Fibroblast of lung (primary cell): ENCODE data around the gene MICU1. TPM values are rescaled to one million over a fixed set of nuclear protein-coding genes. Genes with fewer than 3 reads are reported as not detected.
"Not testable (repeated sequence)": the region's sequence is repeated elsewhere in the genome, so short reads cannot be mapped to it uniquely, and the experiment has no call there.

Source experiments
- DNase-seq, 2 donors: peaks; one replicate each; pipeline versions ENCODE4 v3.0.0 to v3.0.0-alpha.2; 2010; ENCODE audit warnings: low read depth in 2 of 2
- H2AFZ ChIP-seq: 2 replicates; pipeline ENCODE4 v1.5.1; 2012; ENCODE audit warnings: low read length, control low read depth, inconsistent platforms
- H3K27ac ChIP-seq: 2 replicates; pipeline ENCODE4 v1.5.1; 2011; ENCODE audit warnings: low read length, control low read depth; ENCODE audit not compliant: insufficient read depth
- H3K27me3 ChIP-seq: 2 replicates; pipeline ENCODE4 v1.5.1; 2011; ENCODE audit warnings: mild to moderate bottlenecking, low read length; ENCODE audit not compliant: control insufficient read depth, insufficient read depth
- H3K36me3 ChIP-seq: 2 replicates; pipeline ENCODE4 v1.5.1; 2011; ENCODE audit warnings: low read length; ENCODE audit not compliant: control insufficient read depth, insufficient read depth
- H3K4me1 ChIP-seq: 2 replicates; pipeline ENCODE4 v1.5.1; 2011; ENCODE audit warnings: low read length; ENCODE audit not compliant: control insufficient read depth, insufficient read depth; ENCODE audit errors: extremely low read depth
- H3K4me2 ChIP-seq: 2 replicates; pipeline ENCODE4 v1.5.1; 2011; ENCODE audit warnings: low read length, control low read depth; ENCODE audit not compliant: insufficient read depth; ENCODE audit errors: extremely low read depth
- H3K4me3 ChIP-seq, 4 experiments: fragments of 200-600 bp in 1 of 4; sonication (generic) in 1 of 4; replicated peaks in 1 of 4; 2 replicates each; pipeline ENCODE4 v1.5.1; 2011 to 2016; ENCODE audit warnings: low read length in 4 of 4, low read depth in 3 of 4, mild to moderate bottlenecking in 3 of 4, control low read depth in 2 of 4, inconsistent platforms in 1 of 4, mixed read lengths in 1 of 4; ENCODE audit not compliant: insufficient read depth in 1 of 4; ENCODE audit errors: control extremely low read depth in 1 of 4
- H3K79me2 ChIP-seq: 2 replicates; pipeline ENCODE4 v1.5.1; 2012; ENCODE audit warnings: mild to moderate bottlenecking, low read length, inconsistent platforms; ENCODE audit not compliant: control insufficient read depth, insufficient read depth
- H3K9ac ChIP-seq: 2 replicates; pipeline ENCODE4 v1.5.1; 2011; ENCODE audit warnings: mild to moderate bottlenecking, low read length, control low read depth; ENCODE audit not compliant: insufficient read depth
- H3K9me3 ChIP-seq: 2 replicates; pipeline ENCODE4 v1.5.1; 2012; ENCODE audit warnings: low read depth, low read length; ENCODE audit not compliant: control insufficient read depth, insufficient read depth
- H4K20me1 ChIP-seq: 2 replicates; pipeline ENCODE4 v1.5.1; 2011; ENCODE audit warnings: low read length; ENCODE audit not compliant: control insufficient read depth, insufficient read depth; ENCODE audit errors: extremely low read depth
- EZH2 ChIP-seq: IDR thresholded peaks from 2 replicates; pipeline ENCODE4 v1.5.1; 2012; ENCODE audit warnings: low read length, control low read depth, mild to moderate bottlenecking; ENCODE audit errors: missing control alignments
- polyA plus RNA-seq, 2 donors: library from polyadenylated mRNA; depleted of rRNA in 1 of 2; stranded (reverse) in 1 of 2; unstranded in 1 of 2; fragments of >200 nt; gene quantifications; 2 replicates each; pipeline ENCODE4 v1.2.1, GENCODE V29; 2011 to 2012; ENCODE audit warnings: missing spikeins in 1 of 2
- total RNA-seq: library from RNA; depleted of rRNA; stranded (reverse); fragments of >200 nt; gene quantifications from 2 replicates; pipeline ENCODE4 v1.2.1, GENCODE V29; 2014
- TF ChIP-seq, protein P1 (sequence below), 2 donors: IDR thresholded peaks in 1 of 2; conservative IDR thresholded peaks in 1 of 2; 1 replicate in 1 of 2; 2 replicates in 1 of 2; pipeline ENCODE4 v1.5.1; 2011 to 2012; ENCODE audit warnings: low read length in 2 of 2, control low read depth in 1 of 2, inconsistent platforms in 1 of 2, low read depth in 1 of 2, mild to moderate bottlenecking in 1 of 2

MICU1 gene
- total and polyA plus RNA-seq, 2 donors (not counting 1 experiment from before 2014, with no cell fraction given) = 83.2 to 83.3 TPM

GRCh38 chr10:72385724-72386123 is 240.2 kb downstream of the MICU1 start:
- H4K20me1 ChIP-seq = no peaks in the 10 kb centered on the region
- H3K27me3 ChIP-seq = no peaks in the 10 kb centered on the region
- H3K27ac ChIP-seq = no peak overlapping the region
- no peak overlapping the region for H2AFZ ChIP-seq
- H3K4me1 ChIP-seq = no peaks in the 10 kb centered on the region
- no peaks in the 10 kb centered on the region for H3K79me2 ChIP-seq
- H3K4me3 ChIP-seq = no peak overlapping the region
- H3K36me3 ChIP-seq = no peaks in the 10 kb centered on the region
- H3K4me2 ChIP-seq = no peak overlapping the region
- no peak overlapping the region for H3K9ac ChIP-seq
- no peak for DNase-seq
- H3K9me3 ChIP-seq = no peaks in the 10 kb centered on the region
- TF ChIP-seq, protein P1, sequence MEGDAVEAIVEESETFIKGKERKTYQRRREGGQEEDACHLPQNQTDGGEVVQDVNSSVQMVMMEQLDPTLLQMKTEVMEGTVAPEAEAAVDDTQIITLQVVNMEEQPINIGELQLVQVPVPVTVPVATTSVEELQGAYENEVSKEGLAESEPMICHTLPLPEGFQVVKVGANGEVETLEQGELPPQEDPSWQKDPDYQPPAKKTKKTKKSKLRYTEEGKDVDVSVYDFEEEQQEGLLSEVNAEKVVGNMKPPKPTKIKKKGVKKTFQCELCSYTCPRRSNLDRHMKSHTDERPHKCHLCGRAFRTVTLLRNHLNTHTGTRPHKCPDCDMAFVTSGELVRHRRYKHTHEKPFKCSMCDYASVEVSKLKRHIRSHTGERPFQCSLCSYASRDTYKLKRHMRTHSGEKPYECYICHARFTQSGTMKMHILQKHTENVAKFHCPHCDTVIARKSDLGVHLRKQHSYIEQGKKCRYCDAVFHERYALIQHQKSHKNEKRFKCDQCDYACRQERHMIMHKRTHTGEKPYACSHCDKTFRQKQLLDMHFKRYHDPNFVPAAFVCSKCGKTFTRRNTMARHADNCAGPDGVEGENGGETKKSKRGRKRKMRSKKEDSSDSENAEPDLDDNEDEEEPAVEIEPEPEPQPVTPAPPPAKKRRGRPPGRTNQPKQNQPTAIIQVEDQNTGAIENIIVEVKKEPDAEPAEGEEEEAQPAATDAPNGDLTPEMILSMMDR (conservative IDR thresholded peaks at IDR 0.05 in 1 of 2, IDR thresholded peaks at IDR 0.05 in 1 of 2; ENCODE audit: low read depth in 1 of 2, low read length in 2 of 2) = no peak
- no peak for TF ChIP-seq EZH2

DNA sequence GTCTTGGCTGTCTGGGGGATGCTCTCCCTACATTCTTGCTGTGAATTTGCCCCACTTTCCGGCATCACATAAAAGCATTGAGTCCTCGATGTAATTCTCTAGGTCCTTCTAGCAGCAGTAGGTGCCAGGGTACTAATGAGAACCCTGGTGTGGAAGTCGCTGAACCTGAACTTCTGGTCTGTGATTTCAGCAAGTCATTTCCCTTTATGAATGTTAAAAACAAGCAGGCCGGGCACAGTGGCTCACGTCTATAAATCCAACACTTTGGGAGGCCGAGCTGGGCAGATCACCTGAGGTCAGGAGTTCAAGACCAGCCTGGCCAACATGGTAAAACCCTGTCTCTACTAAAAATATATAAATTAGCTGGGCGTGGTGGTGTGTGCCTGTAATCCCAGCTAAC is 240.9 kb downstream of the MICU1 start:
- H3K4me1 ChIP-seq, H3K79me2 ChIP-seq, H3K4me3 ChIP-seq, H3K27ac ChIP-seq, H3K9ac ChIP-seq, H4K20me1 ChIP-seq, H3K9me3 ChIP-seq, DNase-seq, H3K4me2 ChIP-seq, H2AFZ ChIP-seq, H3K27me3 ChIP-seq, H3K36me3 ChIP-seq: not testable (repeated sequence)

- Histone ChIP-seq H3K27me3 (no peaks in the 10 kb centered on the region), H3K9ac (no peak overlapping the region), H3K36me3 (no peaks in the 10 kb centered on the region), H3K4me3 (no peak overlapping the region), H3K9me3 (no peaks in the 10 kb centered on the region), H3K4me2 (no peak overlapping the region), H3K4me1 (no peaks in the 10 kb centered on the region), H3K79me2 (no peaks in the 10 kb centered on the region), H4K20me1 (no peaks in the 10 kb centered on the region), H3K27ac (no peak overlapping the region), H2AFZ (no peak overlapping the region)
- TF ChIP-seq, protein P1 (conservative IDR thresholded peaks at IDR 0.05 in 1 of 2, IDR thresholded peaks at IDR 0.05 in 1 of 2; ENCODE audit: low read depth in 1 of 2, low read length in 2 of 2) = no peak
- no peak for TF ChIP-seq EZH2
- peak in 1 of 2 donors; percentile 35 for DNase-seq
Measured at GRCh38 chr10:72379776-72380175, 246.1 kb downstream of the MICU1 start.
